WTC11 (cell line): ENCODE data around the gene GPR37L1. TPM values are rescaled to one million over a fixed set of nuclear protein-coding genes. Genes with fewer than 3 reads are reported as not detected.

Experiments used
- ATAC-seq: fragments of 200-7000 bp; cut with Tn5 transposase; 2 replicates; pipeline ENCODE4 v1.10.0; 2021; ENCODE audit warnings: mild to moderate bottlenecking, moderate library complexity
- CTCF ChIA-PET: fragments of 300-600 bp; sonication (Branson Sonifier 250); formaldehyde crosslinking; loops from one replicate; lab custom pipeline; 2021; ENCODE audit warnings: antibody characterized with exemption; lab: Charles Lee
- POLR2A ChIA-PET: fragments of 350-600 bp; sonication (Branson Sonifier 250); formaldehyde crosslinking; loops from one replicate; lab custom pipeline; 2021; ENCODE audit warnings: antibody characterized with exemption; lab: Charles Lee
- DNase-seq: peaks from one replicate; pipeline ENCODE4 v3.0.0; 2021; ENCODE audit warnings: low spot score
- H3K27ac Mint-ChIP-seq: 2 replicates; pipeline ENCODE4 v1.8.0; 2021; ENCODE audit warnings: mixed read lengths
- H3K27me3 Mint-ChIP-seq: 2 replicates; pipeline ENCODE4 v1.8.0; 2021; ENCODE audit warnings: low read depth, mild to moderate bottlenecking, moderate library complexity, mixed read lengths
- H3K36me3 Mint-ChIP-seq: 2 replicates; pipeline ENCODE4 v1.8.0; 2021; ENCODE audit warnings: mixed read lengths
- H3K4me1 Mint-ChIP-seq: 2 replicates; pipeline ENCODE4 v1.8.0; 2022; ENCODE audit warnings: mixed read lengths
- H3K4me3 Mint-ChIP-seq: 2 replicates; pipeline ENCODE4 v1.8.0; 2021; ENCODE audit warnings: mild to moderate bottlenecking, moderate library complexity, mixed read lengths
- H3K9me3 Mint-ChIP-seq: 2 replicates; pipeline ENCODE4 v1.8.0; 2021; ENCODE audit warnings: mixed read lengths
- CBFB ChIP-seq: sonication (generic); formaldehyde crosslinking; IDR thresholded peaks from 2 replicates; pipeline ENCODE4 v1.8.1; 2022; ENCODE audit warnings: mild to moderate bottlenecking, low read depth, missing genetic modification reagents
- CREB1 ChIP-seq: sonication (generic); formaldehyde crosslinking; IDR thresholded peaks from 2 replicates; pipeline ENCODE4 v1.8.0; 2023; ENCODE audit warnings: mild to moderate bottlenecking, missing genetic modification reagents
- ETV6 ChIP-seq: sonication (generic); formaldehyde crosslinking; IDR thresholded peaks from 2 replicates; pipeline ENCODE4 v1.8.1; 2022; ENCODE audit warnings: mild to moderate bottlenecking, missing genetic modification reagents
- GRHL2 ChIP-seq: fragments of 250-450 bp; sonication (Bioruptor Pico); IDR thresholded peaks from 2 replicates; pipeline ENCODE4 v1.8.0; 2022; ENCODE audit warnings: mild to moderate bottlenecking, moderate library complexity; ENCODE audit not compliant: insufficient replicate concordance, severe bottlenecking
- IRF2 ChIP-seq: sonication (generic); formaldehyde crosslinking; IDR thresholded peaks from 2 replicates; pipeline ENCODE4 v1.8.0; 2022; ENCODE audit warnings: low read depth, missing genetic modification reagents, borderline replicate concordance
- JAZF1 ChIP-seq: fragments of 250-450 bp; sonication (Bioruptor Pico); IDR thresholded peaks from 2 replicates; pipeline ENCODE4 v1.9.0; 2021; ENCODE audit warnings: moderate library complexity, mild to moderate bottlenecking, inconsistent platforms
- JUN ChIP-seq: sonication (generic); formaldehyde crosslinking; IDR thresholded peaks from 2 replicates; pipeline ENCODE4 v1.8.0; 2023; ENCODE audit warnings: mild to moderate bottlenecking, missing genetic modification reagents
- KAT7 ChIP-seq: sonication (generic); formaldehyde crosslinking; IDR thresholded peaks from 2 replicates; pipeline ENCODE4 v1.8.1; 2023; ENCODE audit warnings: missing genetic modification reagents, mild to moderate bottlenecking, borderline replicate concordance
- MXD4 ChIP-seq: fragments of 250-450 bp; sonication (Bioruptor Pico); IDR thresholded peaks from 2 replicates; pipeline ENCODE4 v1.8.0; 2021; ENCODE audit warnings: mild to moderate bottlenecking, moderate library complexity, borderline replicate concordance
- RELA ChIP-seq: sonication (generic); formaldehyde crosslinking; IDR thresholded peaks from 2 replicates; pipeline ENCODE4 v1.8.1; 2022; ENCODE audit warnings: missing genetic modification reagents, mild to moderate bottlenecking, borderline replicate concordance
- SP1 ChIP-seq: sonication (generic); formaldehyde crosslinking; conservative IDR thresholded peaks from 2 replicates; pipeline ENCODE4 v1.8.1; 2022; ENCODE audit warnings: missing genetic modification reagents
- TCF7 ChIP-seq: sonication (generic); formaldehyde crosslinking; IDR thresholded peaks from 2 replicates; pipeline ENCODE4 v1.8.0; 2022; ENCODE audit warnings: mild to moderate bottlenecking, low read depth, missing genetic modification reagents, moderate library complexity
- ZBTB21 ChIP-seq: sonication (generic); formaldehyde crosslinking; IDR thresholded peaks from 2 replicates; pipeline ENCODE4 v1.8.1; 2023; ENCODE audit warnings: mild to moderate bottlenecking, missing genetic modification reagents, borderline replicate concordance
- ZNF396 ChIP-seq: fragments of 250-450 bp; sonication (Bioruptor Pico); IDR thresholded peaks from 2 replicates; pipeline ENCODE4 v1.8.0; 2021; ENCODE audit warnings: mild to moderate bottlenecking, moderate library complexity, borderline replicate concordance
- ZNF423 ChIP-seq: fragments of 250-450 bp; sonication (Bioruptor Pico); IDR thresholded peaks from 2 replicates; pipeline ENCODE4 v2.1.2; 2022; ENCODE audit warnings: mild to moderate bottlenecking, moderate library complexity
- total RNA-seq: library from RNA; stranded (reverse); gene quantifications from 3 replicates; pipeline ENCODE4 v1.2.3, GENCODE V29; 2021
- TF ChIP-seq, protein P1 (sequence below): sonication (generic); formaldehyde crosslinking; IDR thresholded peaks from 2 replicates; pipeline ENCODE4 v1.8.1; 2023; ENCODE audit warnings: mild to moderate bottlenecking, missing genetic modification reagents, moderate library complexity
- TF ChIP-seq, protein P2 (sequence below): sonication (generic); formaldehyde crosslinking; IDR thresholded peaks from 2 replicates; pipeline ENCODE4 v1.8.0; 2023; ENCODE audit warnings: missing genetic modification reagents, mild to moderate bottlenecking, borderline replicate concordance
- TF ChIP-seq, protein P3 (sequence below): sonication (generic); formaldehyde crosslinking; IDR thresholded peaks from 2 replicates; pipeline ENCODE4 v1.8.0; 2023; ENCODE audit warnings: missing genetic modification reagents
- TF ChIP-seq, protein P4 (sequence below): sonication (generic); formaldehyde crosslinking; IDR thresholded peaks from 2 replicates; pipeline ENCODE4 v1.8.1; 2022; ENCODE audit warnings: mild to moderate bottlenecking, missing genetic modification reagents, moderate library complexity, borderline replicate concordance
- TF ChIP-seq, protein P5 (sequence below): sonication (generic); formaldehyde crosslinking; IDR thresholded peaks from 2 replicates; pipeline ENCODE4 v1.8.0; 2022; ENCODE audit warnings: mild to moderate bottlenecking, missing genetic modification reagents
- TF ChIP-seq, protein P6 (sequence below): fragments of 250-450 bp; sonication (Bioruptor Pico); IDR thresholded peaks from 2 replicates; pipeline ENCODE4 v1.9.0; 2021; ENCODE audit warnings: moderate library complexity, mild to moderate bottlenecking, inconsistent platforms, borderline replicate concordance
- TF ChIP-seq, protein P7 (sequence below): sonication (generic); formaldehyde crosslinking; IDR thresholded peaks from 2 replicates; pipeline ENCODE4 v1.8.1; 2023; ENCODE audit warnings: mild to moderate bottlenecking, moderate library complexity, missing genetic modification reagents

GPR37L1 gene
- total RNA-seq, 1 experiment from 2014 or later, result 0.07 TPM

DNA sequence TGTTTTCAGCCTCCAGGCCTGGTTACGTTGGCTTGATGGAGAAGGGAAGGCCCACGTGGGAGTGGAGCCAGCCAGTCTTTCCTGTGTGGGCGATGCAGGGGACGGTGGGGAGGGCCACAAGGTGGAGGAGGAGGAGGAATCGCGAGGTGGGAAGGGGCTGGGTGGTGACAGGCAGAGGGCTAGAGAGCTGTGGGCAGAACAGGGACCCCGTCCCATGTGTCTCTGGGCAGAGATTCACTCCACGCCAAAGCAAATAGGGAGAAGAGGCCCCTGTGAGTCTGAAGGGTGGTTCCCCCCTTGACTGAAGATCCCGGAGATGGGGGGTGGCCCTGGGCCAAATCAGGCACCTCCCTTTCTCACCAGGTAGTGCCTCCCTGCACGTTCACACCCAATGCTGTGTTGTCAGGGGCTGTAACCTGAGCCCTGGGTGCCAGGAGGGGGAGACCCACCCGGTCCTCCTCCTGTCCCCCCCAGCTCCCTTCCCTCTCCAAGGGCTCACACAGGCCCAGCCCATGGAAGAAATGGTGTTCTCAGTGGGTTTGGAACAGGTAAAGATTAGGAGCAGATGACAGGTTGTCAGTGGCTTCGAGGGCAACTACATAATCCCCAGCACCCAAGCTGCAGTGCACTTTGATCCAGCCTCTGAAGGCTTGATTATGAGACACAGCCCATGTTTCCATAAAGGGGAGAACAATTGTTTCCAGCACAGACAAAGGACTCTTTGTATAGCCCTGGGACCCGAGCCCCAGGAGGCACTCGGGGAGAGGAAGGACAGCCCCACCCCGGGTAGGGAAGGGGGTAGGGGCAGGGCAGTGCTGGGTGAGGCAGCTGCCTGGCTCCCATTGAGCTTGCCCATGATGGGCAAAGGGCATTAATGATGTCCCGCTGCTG, 37.7 kb upstream of the GPR37L1 start:
- ChIA-PET CTCF (interaction anchor here (1.2 to 2.0 kb wide), 4 partner anchors 50 to 86 kb away, joined by 3 to 5 read pairs (median 4); partner anchors contain the start of gene ELF3), POLR2A (interaction anchor here (1.0 to 3.8 kb wide), 3 partner anchors 21 to 75 kb away, joined by 3 to 14 read pairs (median 5); partner anchors contain the start of gene ELF3)
- no peaks in the 10 kb centered on the region for H3K27me3 Mint-ChIP-seq
- H3K4me3 Mint-ChIP-seq, result peak overlapping the region; percentile 40
- H3K27ac Mint-ChIP-seq, result peak overlapping the region; percentile 96
- DNase-seq (no peak), ATAC-seq (peak; percentile 23)
- H3K4me1 Mint-ChIP-seq, result peaks cover 52% of the 10 kb centered on the region
- TF ChIP-seq TCF7 (CRISPR knock-in tag) (no peak), JAZF1 (no peak), GRHL2 (CRISPR knock-in tag) (no peak), RELA (0 out of 2 replicates have a peak, but pooled peaks have one; percentile 57), JUN (no peak), IRF2 (no peak), ETV6 (CRISPR knock-in tag) (no peak), SP1 (CRISPR knock-in tag) (0 out of 2 replicates have a peak, but pooled peaks have one; percentile 6), KAT7 (CRISPR knock-in tag) (no peak), ZBTB21 (no peak), CREB1 (CRISPR knock-in tag) (no peak), ZNF423 (CRISPR knock-in tag) (peak; percentile 37; the same call in 1 of the 2 replicates), CBFB (CRISPR knock-in tag) (no peak), ZNF396 (no peak), MXD4 (no peak)
- TF ChIP-seq, protein P1, sequence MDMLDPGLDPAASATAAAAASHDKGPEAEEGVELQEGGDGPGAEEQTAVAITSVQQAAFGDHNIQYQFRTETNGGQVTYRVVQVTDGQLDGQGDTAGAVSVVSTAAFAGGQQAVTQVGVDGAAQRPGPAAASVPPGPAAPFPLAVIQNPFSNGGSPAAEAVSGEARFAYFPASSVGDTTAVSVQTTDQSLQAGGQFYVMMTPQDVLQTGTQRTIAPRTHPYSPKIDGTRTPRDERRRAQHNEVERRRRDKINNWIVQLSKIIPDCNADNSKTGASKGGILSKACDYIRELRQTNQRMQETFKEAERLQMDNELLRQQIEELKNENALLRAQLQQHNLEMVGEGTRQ (CRISPR knock-in tag), result no peak
- TF ChIP-seq, protein P2, sequence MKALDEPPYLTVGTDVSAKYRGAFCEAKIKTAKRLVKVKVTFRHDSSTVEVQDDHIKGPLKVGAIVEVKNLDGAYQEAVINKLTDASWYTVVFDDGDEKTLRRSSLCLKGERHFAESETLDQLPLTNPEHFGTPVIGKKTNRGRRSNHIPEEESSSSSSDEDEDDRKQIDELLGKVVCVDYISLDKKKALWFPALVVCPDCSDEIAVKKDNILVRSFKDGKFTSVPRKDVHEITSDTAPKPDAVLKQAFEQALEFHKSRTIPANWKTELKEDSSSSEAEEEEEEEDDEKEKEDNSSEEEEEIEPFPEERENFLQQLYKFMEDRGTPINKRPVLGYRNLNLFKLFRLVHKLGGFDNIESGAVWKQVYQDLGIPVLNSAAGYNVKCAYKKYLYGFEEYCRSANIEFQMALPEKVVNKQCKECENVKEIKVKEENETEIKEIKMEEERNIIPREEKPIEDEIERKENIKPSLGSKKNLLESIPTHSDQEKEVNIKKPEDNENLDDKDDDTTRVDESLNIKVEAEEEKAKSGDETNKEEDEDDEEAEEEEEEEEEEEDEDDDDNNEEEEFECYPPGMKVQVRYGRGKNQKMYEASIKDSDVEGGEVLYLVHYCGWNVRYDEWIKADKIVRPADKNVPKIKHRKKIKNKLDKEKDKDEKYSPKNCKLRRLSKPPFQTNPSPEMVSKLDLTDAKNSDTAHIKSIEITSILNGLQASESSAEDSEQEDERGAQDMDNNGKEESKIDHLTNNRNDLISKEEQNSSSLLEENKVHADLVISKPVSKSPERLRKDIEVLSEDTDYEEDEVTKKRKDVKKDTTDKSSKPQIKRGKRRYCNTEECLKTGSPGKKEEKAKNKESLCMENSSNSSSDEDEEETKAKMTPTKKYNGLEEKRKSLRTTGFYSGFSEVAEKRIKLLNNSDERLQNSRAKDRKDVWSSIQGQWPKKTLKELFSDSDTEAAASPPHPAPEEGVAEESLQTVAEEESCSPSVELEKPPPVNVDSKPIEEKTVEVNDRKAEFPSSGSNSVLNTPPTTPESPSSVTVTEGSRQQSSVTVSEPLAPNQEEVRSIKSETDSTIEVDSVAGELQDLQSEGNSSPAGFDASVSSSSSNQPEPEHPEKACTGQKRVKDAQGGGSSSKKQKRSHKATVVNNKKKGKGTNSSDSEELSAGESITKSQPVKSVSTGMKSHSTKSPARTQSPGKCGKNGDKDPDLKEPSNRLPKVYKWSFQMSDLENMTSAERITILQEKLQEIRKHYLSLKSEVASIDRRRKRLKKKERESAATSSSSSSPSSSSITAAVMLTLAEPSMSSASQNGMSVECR (CRISPR knock-in tag), result no peak
- TF ChIP-seq, protein P3, sequence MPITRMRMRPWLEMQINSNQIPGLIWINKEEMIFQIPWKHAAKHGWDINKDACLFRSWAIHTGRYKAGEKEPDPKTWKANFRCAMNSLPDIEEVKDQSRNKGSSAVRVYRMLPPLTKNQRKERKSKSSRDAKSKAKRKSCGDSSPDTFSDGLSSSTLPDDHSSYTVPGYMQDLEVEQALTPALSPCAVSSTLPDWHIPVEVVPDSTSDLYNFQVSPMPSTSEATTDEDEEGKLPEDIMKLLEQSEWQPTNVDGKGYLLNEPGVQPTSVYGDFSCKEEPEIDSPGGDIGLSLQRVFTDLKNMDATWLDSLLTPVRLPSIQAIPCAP, result no peak
- TF ChIP-seq, protein P4, sequence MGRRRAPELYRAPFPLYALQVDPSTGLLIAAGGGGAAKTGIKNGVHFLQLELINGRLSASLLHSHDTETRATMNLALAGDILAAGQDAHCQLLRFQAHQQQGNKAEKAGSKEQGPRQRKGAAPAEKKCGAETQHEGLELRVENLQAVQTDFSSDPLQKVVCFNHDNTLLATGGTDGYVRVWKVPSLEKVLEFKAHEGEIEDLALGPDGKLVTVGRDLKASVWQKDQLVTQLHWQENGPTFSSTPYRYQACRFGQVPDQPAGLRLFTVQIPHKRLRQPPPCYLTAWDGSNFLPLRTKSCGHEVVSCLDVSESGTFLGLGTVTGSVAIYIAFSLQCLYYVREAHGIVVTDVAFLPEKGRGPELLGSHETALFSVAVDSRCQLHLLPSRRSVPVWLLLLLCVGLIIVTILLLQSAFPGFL (CRISPR knock-in tag), result no peak
- TF ChIP-seq, protein P5, sequence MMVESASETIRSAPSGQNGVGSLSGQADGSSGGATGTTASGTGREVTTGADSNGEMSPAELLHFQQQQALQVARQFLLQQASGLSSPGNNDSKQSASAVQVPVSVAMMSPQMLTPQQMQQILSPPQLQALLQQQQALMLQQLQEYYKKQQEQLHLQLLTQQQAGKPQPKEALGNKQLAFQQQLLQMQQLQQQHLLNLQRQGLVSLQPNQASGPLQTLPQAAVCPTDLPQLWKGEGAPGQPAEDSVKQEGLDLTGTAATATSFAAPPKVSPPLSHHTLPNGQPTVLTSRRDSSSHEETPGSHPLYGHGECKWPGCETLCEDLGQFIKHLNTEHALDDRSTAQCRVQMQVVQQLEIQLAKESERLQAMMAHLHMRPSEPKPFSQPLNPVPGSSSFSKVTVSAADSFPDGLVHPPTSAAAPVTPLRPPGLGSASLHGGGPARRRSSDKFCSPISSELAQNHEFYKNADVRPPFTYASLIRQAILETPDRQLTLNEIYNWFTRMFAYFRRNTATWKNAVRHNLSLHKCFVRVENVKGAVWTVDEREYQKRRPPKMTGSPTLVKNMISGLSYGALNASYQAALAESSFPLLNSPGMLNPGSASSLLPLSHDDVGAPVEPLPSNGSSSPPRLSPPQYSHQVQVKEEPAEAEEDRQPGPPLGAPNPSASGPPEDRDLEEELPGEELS (CRISPR knock-in tag), result no peak
- TF ChIP-seq, protein P6, sequence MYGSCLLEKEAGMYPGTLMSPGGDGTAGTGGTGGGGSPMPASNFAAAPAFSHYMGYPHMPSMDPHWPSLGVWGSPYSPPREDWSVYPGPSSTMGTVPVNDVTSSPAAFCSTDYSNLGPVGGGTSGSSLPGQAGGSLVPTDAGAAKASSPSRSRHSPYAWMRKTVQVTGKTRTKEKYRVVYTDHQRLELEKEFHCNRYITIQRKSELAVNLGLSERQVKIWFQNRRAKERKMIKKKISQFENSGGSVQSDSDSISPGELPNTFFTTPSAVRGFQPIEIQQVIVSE (CRISPR knock-in tag), result no peak
- TF ChIP-seq, protein P7, sequence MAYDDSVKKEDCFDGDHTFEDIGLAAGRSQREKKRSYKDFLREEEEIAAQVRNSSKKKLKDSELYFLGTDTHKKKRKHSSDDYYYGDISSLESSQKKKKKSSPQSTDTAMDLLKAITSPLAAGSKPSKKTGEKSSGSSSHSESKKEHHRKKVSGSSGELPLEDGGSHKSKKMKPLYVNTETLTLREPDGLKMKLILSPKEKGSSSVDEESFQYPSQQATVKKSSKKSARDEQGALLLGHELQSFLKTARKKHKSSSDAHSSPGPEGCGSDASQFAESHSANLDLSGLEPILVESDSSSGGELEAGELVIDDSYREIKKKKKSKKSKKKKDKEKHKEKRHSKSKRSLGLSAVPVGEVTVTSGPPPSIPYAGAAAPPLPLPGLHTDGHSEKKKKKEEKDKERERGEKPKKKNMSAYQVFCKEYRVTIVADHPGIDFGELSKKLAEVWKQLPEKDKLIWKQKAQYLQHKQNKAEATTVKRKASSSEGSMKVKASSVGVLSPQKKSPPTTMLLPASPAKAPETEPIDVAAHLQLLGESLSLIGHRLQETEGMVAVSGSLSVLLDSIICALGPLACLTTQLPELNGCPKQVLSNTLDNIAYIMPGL (CRISPR knock-in tag), result no peak
- no peaks in the 10 kb centered on the region for H3K36me3 Mint-ChIP-seq
- H3K9me3 Mint-ChIP-seq, result no peaks in the 10 kb centered on the region
